Muscle layer of colon (tissue), 2 donors: Measurements from ENCODE around the gene GDF2.

Experiments
- H3K27ac ChIP-seq: one replicate; pipeline ENCODE4 v1.7.0; 2013; ENCODE audit warnings: low read depth, mild to moderate bottlenecking, low read length, moderate library complexity
- H3K27me3 ChIP-seq, 2 donors: one replicate each; pipeline ENCODE4 v1.7.0; 2013; ENCODE audit warnings: low read length in 2 of 2, mild to moderate bottlenecking in 2 of 2; ENCODE audit not compliant: insufficient read depth in 2 of 2, control insufficient read depth in 1 of 2
- H3K36me3 ChIP-seq: one replicate; pipeline ENCODE4 v1.7.0; 2013; ENCODE audit warnings: mild to moderate bottlenecking, low read length; ENCODE audit not compliant: insufficient read depth
- H3K4me1 ChIP-seq: one replicate; pipeline ENCODE4 v1.7.0; 2013; ENCODE audit warnings: mild to moderate bottlenecking, low read length; ENCODE audit not compliant: insufficient read depth
- H3K4me3 ChIP-seq, 2 donors: one replicate each; pipeline ENCODE4 v1.7.0; 2013; ENCODE audit warnings: low read length in 2 of 2, low read depth in 1 of 2, mild to moderate bottlenecking in 1 of 2, moderate library complexity in 1 of 2
- H3K9ac ChIP-seq: one replicate; pipeline ENCODE4 v1.7.0; 2013; ENCODE audit warnings: low read length
- H3K9me3 ChIP-seq: one replicate; pipeline ENCODE4 v1.7.0; 2013; ENCODE audit warnings: mild to moderate bottlenecking, low read length
- donor health status: abdominal sarcoma.
- donor health status: Adenocarcinoma of cecum.

Gene GDF2

DNA sequence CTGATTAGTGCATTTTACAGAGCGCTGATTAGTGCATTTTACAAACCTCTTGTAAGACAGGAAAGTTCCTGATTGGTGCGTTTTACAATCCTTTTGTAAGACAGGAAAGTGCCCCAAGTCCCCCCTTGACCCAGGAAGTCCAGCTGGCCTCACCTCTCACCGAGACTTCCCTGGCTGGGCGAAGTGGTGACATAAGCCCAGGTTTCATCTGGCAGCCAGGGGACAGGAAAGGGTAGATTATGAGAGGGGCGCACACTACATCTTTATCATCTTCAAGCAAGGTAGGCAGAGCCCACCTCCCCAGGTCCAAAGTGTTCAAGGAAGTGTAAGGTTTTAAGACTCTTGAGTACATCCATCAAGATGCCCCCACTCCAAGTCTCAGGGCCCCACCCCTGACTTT lies 27.8 kb upstream of the GDF2 start:
- H3K27me3 ChIP-seq = peaks cover 0 to under 1% of the 10 kb centered on the region in 2 donors
- H3K27ac ChIP-seq = no peak overlapping the region
- no peak overlapping the region for H3K4me3 ChIP-seq
- H3K9ac ChIP-seq = no peak overlapping the region
- H3K4me1 ChIP-seq = no peaks in the 10 kb centered on the region
- H3K9me3 ChIP-seq = no peaks in the 10 kb centered on the region
- no peaks in the 10 kb centered on the region for H3K36me3 ChIP-seq

DNA sequence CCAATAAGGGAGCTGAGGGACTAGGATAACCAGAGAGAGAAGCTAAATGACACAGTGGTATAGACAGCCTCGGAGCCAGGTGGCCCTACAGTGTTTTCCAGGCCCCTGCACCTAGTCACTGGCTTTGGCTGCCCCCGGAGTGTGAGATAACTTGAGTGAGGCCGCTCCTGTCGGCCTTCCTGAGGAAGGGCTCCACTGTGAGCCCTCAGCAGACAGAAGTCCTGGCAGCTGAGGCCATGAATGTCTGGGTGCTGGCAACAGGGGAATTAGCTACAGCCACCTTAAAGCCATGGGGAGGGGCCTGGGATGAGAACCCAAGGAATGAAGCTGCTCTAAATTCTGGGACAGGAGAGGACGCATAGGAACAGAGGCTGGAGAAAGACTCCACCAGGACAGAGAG lies 26.8 kb upstream of the GDF2 start:
- Histone ChIP-seq H3K9me3 (no peaks in the 10 kb centered on the region), H3K27ac (no peak overlapping the region), H3K4me3 (no peak overlapping the region), H3K27me3 (peaks cover 0 to 8% of the 10 kb centered on the region in 2 donors), H3K36me3 (no peaks in the 10 kb centered on the region), H3K9ac (no peak overlapping the region), H3K4me1 (no peaks in the 10 kb centered on the region)

DNA sequence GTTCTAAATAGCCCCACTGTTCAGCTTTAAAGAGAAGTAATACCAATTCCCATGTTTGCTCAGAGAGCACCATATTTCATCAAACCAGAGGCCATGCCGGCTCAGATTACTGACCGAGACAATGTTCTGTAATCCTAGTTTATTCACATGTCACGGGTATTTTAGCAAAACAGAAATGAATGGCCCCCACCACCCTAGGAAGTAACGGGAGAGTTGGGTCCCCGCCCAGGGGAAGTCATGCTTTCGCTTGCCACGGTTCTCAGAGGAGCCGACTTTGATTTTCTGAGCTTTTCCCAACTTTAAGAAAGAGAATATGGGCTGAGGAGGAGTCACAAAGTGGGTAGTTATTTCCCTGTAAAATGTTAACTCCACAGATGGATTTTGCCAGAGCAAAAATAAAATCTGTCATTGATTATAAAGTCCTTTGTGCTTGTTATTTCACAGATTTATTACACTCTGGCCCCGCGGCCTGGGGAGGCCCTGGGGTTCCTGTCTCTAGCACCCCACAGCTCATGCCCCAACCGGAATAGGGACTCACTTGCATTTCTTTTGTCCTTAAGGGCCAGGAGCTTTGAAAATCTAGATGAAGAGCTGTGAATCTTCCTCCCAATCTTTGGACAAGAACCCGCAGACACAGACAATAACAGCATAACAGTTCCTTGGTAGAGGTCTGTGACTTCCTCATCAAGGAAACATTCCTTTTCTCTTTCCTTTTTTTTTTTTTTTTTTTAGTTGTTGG lies 25.9 kb upstream of the GDF2 start:
- Histone ChIP-seq H3K9ac (no peak overlapping the region), H3K36me3 (no peaks in the 10 kb centered on the region), H3K27me3 (peaks cover 0 to 17% of the 10 kb centered on the region in 2 donors), H3K9me3 (no peaks in the 10 kb centered on the region), H3K4me1 (peaks cover 4% of the 10 kb centered on the region), H3K27ac (no peak overlapping the region), H3K4me3 (no peak overlapping the region)

DNA sequence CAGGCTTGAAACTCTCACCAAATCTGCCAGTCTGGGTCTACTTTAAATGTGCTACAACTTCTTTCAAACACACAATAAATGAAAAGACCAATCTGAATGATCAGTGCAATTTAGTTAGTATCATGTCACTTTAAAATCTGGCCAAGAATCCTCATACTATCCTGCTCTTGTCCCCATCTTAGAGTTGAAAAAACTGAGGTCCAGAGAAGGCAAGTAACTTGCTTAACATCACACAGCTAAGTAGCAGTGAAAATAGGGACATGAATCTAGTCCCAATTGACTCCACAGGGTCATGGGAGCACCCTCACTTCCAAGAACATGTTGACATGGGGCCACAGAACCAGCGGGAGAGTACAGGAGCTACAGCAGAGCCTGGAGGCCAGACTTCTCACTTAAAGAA lies 25.3 kb upstream of the GDF2 start:
- no peak overlapping the region for H3K27ac ChIP-seq
- peaks cover 0 to 23% of the 10 kb centered on the region in 2 donors for H3K27me3 ChIP-seq
- H3K4me3 ChIP-seq = no peak overlapping the region
- H3K9ac ChIP-seq = no peak overlapping the region
- H3K36me3 ChIP-seq = no peaks in the 10 kb centered on the region
- H3K4me1 ChIP-seq = peaks cover 4% of the 10 kb centered on the region
- H3K9me3 ChIP-seq = no peaks in the 10 kb centered on the region

DNA sequence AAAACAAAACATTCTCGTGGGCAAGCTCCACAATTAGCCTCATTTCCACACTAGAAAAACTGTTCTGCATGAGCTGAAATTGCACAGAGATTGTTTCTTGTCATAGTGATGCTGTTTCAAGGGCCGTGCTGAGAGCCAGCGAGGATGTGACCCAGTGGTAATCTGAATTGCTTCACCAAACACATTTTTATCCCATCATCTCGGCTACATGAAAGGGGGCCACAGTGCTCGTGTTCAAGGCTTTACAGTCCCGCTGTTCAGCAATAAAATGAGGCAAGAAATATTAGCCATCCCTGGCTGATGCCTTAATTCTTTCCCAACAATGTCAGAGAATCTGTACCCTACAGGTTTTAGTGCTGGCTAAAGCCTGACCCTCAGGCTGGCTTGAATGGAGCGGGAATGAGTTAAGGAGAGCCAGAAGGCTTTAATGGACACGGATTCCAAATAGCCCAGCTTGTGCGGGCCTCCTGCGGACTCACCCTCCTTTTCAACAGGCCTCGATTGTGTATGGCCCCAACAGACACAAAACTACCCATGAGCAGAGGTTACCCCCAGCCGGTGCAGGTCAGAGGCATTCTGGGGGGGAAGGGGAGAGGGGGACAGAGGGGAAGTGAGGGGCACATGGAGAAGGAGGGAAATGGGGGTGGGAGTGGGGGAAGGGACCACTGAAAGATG lies 24.3 kb upstream of the GDF2 start:
- H3K9me3 ChIP-seq = no peaks in the 10 kb centered on the region
- H3K4me3 ChIP-seq = no peak overlapping the region
- H3K4me1 ChIP-seq = peaks cover 4% of the 10 kb centered on the region
- H3K9ac ChIP-seq = no peak overlapping the region
- no peaks in the 10 kb centered on the region for H3K36me3 ChIP-seq
- H3K27me3 ChIP-seq = peaks cover 0 to 29% of the 10 kb centered on the region in 2 donors
- H3K27ac ChIP-seq = no peak overlapping the region

DNA sequence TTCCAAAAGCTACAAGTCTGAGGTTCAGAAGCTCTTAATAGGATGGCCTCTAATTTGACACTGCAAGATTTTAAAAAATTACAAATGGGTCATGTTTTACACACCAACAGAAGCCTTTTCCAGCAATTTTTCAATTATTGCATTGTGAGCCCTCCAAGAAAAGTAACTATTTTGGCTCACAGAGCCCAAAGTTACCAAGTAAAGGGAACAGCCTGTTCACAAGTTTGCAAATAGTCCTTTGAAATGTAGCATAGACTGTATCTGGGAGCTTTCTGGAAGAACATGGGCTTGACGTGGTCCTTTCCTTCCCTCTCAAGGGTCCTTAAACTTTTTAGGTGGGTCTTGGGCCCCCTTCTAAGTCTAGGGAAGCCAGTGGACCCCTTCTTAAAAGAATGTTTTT lies 23.5 kb upstream of the GDF2 start:
- no peak overlapping the region for H3K9ac ChIP-seq
- H3K4me3 ChIP-seq = no peak overlapping the region
- no peaks in the 10 kb centered on the region for H3K36me3 ChIP-seq
- peaks cover 0 to 31% of the 10 kb centered on the region in 2 donors for H3K27me3 ChIP-seq
- peaks cover 4% of the 10 kb centered on the region for H3K4me1 ChIP-seq
- H3K27ac ChIP-seq = no peak overlapping the region
- H3K9me3 ChIP-seq = no peaks in the 10 kb centered on the region

DNA sequence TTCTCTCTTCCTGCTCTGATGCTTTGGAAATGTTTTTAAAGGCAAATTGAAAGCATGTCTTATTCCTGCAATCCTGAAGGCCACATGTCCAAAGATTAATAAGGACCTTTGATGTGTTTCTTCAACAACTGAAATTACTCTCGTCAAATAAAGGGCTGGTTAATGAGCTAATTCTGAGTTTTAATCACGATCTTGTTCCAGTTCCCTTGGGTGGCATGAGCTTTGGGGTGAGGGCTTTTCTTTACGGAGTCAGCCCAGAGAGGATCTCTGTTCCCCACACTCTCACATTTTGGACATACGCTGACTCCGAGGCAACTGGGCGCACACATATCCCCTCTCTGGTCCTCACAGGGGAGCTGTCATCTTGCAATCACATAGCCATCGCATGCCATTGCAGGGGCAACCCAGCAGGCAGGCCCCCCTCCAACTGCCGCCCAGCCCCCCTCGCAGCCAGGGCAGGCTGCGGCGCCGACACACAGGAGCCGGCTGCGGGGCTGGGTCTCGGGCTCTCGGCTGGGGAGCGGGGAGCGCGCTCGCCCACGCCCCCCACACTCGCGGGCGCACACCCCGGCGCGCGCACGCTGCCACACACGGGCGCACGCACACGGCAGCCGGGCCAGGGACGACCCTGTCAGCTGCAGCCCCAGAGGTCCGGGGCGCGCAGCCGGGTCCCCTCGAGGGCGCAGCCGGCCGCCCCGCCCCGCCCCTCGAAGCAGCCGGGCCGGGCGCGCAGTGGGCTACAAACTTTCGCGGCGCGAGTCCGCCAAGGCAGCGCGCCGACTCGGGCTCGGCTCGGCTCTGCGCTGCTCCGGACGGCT lies 22.4 kb upstream of the GDF2 start, which contains the start of gene GDF10:
Gene GDF10, plus strand, starts transcription at position 587 of the 818 bp plus-strand sequence. CDS start 455 bp downstream, outside the sequence.
- H3K36me3 ChIP-seq = no peaks in the 10 kb centered on the region
- peaks cover 0 to 31% of the 10 kb centered on the region in 2 donors for H3K27me3 ChIP-seq
- H3K4me3 ChIP-seq = no peak within 1 kb of the TSS
- no peak within 1 kb of the TSS for H3K27ac ChIP-seq
- no peak within 1 kb of the TSS for H3K9ac ChIP-seq
- H3K9me3 ChIP-seq = no peaks in the 10 kb centered on the region
- peaks cover 4% of the 10 kb centered on the region for H3K4me1 ChIP-seq

DNA sequence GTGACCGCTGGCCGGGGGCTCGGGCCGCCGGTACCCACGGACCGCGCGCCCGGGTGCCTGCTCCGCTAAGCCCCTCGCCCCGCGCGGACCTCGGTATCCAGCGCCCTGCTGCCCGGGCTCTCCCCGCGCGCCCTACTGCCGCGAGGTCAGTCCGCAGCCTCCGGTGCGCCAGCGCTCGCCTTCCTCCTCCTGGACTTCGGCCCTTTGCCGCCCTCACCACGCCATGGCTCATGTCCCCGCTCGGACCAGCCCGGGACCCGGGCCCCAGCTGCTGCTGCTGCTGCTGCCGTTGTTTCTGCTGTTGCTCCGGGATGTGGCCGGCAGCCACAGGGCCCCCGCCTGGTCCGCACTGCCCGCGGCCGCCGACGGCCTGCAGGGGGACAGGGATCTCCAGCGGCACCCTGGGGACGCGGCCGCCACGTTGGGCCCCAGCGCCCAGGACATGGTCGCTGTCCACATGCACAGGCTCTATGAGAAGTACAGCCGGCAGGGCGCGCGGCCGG lies 21.8 kb upstream of the GDF2 start:
- H3K9ac ChIP-seq = no peak overlapping the region
- H3K4me1 ChIP-seq = peaks cover 4% of the 10 kb centered on the region
- no peak overlapping the region for H3K27ac ChIP-seq
- no peaks in the 10 kb centered on the region for H3K9me3 ChIP-seq
- H3K27me3 ChIP-seq = peaks cover 0 to 31% of the 10 kb centered on the region in 2 donors
- H3K4me3 ChIP-seq = no peak overlapping the region
- H3K36me3 ChIP-seq = no peaks in the 10 kb centered on the region

DNA sequence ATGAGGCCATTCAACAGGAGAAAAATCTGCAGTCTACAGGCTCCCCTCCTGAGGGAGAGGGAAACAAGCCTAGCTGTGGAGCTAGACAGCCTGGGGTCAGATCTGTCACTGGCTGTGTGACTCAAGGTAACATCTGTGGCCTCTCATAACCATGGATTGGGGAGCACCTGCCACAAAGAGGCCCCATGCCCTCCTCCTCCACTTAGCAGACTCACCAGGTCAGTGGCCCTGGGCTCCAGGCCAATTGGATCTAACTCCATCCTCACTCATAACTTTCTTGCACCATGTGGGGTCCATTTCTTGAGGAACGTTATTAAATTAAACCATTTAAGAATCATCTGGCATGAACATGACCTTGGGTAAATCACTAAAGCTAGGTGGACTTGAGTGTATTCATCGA lies 20.4 kb upstream of the GDF2 start:
- H3K36me3 ChIP-seq = no peaks in the 10 kb centered on the region
- H3K27ac ChIP-seq = no peak overlapping the region
- peaks cover 0 to 31% of the 10 kb centered on the region in 2 donors for H3K27me3 ChIP-seq
- H3K9ac ChIP-seq = no peak overlapping the region
- H3K4me3 ChIP-seq = no peak overlapping the region
- no peaks in the 10 kb centered on the region for H3K9me3 ChIP-seq
- peaks cover 4% of the 10 kb centered on the region for H3K4me1 ChIP-seq

DNA sequence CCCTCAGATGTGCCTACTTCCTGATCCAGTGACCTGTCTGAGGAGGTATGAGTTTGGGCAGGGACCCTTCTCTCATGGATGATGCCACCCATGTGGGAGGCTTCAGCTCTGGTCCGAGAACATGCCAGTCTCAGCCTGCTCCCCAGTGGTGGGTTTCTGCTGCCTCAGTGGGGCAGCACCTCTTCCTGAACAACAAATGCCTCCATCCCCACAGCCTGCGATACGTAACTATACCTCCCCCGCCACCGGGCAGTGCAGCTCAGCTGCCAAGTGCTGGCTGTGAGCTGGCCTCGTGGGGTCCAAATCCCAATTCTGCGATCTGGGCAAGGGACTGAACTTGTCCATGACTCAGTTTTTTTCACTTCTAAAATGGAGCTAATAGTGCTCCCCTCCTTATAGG lies 19.1 kb upstream of the GDF2 start:
- Histone ChIP-seq H3K4me1 (peaks cover 4% of the 10 kb centered on the region), H3K4me3 (no peak overlapping the region), H3K9ac (no peak overlapping the region), H3K9me3 (no peaks in the 10 kb centered on the region), H3K27ac (no peak overlapping the region), H3K36me3 (no peaks in the 10 kb centered on the region), H3K27me3 (peaks cover 0 to 31% of the 10 kb centered on the region in 2 donors)

DNA sequence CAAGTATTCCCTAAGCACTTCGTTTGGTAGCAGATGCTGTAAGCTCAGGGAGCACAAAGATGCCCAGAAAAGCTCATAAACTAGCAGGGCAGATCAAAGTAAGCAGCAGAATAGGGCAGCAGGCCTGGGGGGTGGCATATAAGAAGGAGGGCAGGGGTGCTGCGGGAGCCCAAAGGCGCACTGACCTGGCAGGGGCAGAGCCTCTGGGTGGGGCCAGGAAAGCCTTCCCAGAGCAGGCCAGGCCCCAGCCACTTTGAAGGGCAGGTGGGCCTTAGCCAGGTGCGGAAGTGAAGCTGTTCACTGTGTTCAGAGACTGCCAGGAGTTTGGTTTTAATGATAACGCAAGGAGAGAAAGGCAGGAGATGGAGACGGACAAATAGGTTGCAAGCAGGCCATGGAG lies 18.4 kb upstream of the GDF2 start:
- no peak overlapping the region for H3K4me3 ChIP-seq
- H3K27ac ChIP-seq = no peak overlapping the region
- H3K9ac ChIP-seq = no peak overlapping the region
- H3K36me3 ChIP-seq = no peaks in the 10 kb centered on the region
- peaks cover 0 to 31% of the 10 kb centered on the region in 2 donors for H3K27me3 ChIP-seq
- peaks cover 4% of the 10 kb centered on the region for H3K4me1 ChIP-seq
- H3K9me3 ChIP-seq = no peaks in the 10 kb centered on the region
